Measurements from ENCODE around the gene CLDN14.

Gene CLDN14

DNA sequence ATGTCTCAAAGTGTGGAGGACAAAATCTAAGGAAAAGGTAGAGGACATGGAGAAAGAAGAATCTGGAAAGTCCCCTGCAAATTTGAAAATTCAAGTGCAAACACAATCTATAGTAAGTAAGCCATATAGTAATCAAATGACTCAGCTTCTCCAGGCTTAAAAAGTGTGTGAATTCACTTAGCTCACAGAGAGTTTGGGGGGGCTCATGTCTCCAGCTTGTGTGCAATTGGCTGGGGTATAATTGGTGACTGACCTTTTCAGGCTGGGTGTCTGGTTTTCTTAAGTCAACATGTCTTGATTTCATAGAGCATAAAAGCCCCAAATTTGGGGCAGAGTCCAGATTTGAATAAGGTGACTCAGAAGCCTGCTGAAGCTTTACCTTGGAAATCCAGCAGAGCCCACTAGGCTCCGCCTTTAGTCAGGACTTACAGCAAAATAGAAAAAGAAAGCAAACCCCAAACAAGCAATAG, 8.6 kb downstream of the CLDN14 start:
- DNase-seq (ENCODE audit: low read depth in 2 of 2): no peak

- no peak for DNase-seq (ENCODE audit: low read depth in 2 of 2)
These were observed 9.6 kb downstream of the CLDN14 start for GRCh38 chr21:36470294-36470693.

GRCh38 chr21:36466061-36466511, 13.8 kb downstream of the CLDN14 start:
- no peak for DNase-seq (ENCODE audit: low read depth in 2 of 2)

- no peak for DNase-seq (ENCODE audit: low read depth in 2 of 2)
These were observed 14.4 kb downstream of the CLDN14 start for GRCh38 chr21:36465478-36465877.

DNA sequence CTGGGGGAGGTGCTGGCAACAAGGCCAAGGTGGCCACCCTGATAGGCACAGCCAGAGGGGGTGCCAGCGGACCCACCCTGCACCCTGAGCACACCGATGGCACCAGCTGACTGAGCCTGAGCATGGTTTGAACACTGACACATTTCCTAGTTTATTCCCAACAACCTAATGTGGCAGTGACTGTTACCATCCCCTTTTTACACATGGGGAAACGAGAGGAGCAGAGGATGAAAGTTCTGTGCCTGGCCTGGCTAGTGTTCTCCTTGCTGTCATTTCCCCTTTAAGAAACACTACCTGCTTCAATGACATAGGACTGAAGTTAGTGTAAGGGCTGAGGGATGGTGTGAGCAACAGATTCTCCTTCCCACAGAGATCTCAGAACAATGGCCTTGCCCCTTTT, 15.3 kb downstream of the CLDN14 start:
- DNase-seq (ENCODE audit: low read depth in 2 of 2): no peak

- no peak for DNase-seq (ENCODE audit: low read depth in 2 of 2)
These were observed 15.9 kb downstream of the CLDN14 start for GRCh38 chr21:36463991-36464390.

DNA sequence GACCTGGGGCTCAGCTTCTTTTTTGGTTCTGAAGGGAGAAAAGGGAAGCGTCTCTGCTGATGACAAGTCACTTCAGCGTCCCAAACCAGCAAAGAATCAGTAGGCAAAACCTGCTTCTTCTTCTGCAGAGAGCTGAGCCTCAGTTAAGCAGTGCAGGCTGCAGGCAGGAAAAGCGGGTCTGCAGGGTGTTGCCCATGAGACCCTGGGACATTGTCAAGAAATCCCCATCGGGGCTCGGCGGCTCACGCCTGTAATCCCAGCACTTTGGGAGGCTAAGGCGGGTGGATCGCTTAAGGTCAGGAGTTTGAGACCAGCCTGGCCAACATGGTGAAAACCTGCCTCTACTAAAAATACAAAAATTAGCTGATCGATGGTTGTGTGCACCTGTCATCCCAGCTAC, 16.7 kb downstream of the CLDN14 start:
- DNase-seq (ENCODE audit: low read depth in 2 of 2): no peak

- DNase-seq (ENCODE audit: low read depth in 2 of 2): no peak
These were observed 17.9 kb downstream of the CLDN14 start for GRCh38 chr21:36461918-36462486.

DNA sequence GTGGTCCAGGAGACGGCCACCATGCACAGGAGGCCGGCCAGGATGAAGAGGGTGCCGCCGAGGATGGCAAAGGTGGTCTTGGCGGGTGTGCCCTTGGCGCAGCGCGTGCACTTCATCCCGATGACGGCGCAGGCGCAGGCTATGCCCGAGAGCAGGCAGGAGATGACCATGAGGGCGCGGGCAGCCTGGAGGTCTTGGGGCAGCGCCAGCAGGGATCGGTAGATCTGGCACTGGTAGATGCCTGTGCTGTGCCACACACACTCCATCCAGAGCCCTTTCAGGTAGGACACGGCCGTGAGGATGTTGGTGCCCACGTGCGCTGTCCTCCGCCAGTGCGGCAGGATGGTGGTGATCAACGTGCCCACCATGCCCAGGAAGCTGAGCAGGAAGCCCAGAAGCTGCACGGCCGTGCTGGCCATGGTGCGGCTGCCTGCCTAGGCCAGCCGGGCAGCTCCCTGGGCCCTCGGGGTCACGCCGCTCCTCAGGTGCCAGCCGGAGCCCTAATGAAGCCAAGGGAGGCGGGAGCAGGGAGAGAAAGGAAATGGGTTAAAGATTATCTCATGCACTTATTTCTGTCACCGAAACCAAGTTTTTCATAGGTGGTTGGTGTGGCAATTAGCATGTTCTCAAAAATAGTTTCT, 18.5 kb downstream of the CLDN14 start:
- DNase-seq (ENCODE audit: low read depth in 2 of 2): no peak

DNA sequence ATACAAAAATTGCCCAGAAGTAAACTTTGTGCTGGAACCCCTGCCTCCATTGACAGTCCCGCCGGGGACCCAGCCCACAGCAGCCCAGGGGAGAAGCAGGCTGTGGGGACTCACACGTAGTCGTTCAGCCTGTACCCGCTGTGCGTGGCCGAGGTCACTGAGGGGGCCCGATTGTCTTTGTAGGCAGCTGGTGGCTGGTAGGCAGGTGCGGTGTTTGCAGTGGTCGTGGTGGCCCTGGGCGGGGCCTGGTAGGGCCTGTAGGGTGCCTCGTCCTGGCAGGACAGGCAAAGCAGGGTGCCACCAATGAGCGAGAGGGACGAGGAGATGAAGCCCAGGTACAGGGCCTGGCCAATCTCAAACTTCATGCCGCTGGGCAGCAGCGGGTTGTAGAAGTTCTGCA, 19.1 kb downstream of the CLDN14 start:
- no peak for DNase-seq (ENCODE audit: low read depth in 2 of 2)

DNA sequence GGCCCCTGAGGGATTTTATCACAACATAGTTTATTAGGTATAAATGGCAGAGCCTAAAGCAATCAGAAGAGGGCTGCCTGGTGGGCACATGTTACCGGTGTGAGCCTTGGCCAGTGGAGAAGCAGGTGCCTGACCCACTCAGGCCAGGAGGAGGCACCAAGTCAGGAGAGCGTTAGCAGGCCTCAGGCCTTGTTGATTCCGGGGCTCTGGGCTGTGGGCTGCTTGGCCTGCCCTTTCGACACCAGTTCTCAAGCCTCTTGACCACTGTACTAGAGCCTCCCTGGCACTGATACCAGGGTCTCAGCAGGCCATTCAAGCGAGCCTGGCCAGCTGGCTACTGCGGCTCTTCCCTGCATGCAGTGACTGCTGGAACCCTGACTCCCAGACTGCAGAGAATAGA, 20.8 kb downstream of the CLDN14 start:
- no peak for DNase-seq (ENCODE audit: low read depth in 2 of 2)

DNA sequence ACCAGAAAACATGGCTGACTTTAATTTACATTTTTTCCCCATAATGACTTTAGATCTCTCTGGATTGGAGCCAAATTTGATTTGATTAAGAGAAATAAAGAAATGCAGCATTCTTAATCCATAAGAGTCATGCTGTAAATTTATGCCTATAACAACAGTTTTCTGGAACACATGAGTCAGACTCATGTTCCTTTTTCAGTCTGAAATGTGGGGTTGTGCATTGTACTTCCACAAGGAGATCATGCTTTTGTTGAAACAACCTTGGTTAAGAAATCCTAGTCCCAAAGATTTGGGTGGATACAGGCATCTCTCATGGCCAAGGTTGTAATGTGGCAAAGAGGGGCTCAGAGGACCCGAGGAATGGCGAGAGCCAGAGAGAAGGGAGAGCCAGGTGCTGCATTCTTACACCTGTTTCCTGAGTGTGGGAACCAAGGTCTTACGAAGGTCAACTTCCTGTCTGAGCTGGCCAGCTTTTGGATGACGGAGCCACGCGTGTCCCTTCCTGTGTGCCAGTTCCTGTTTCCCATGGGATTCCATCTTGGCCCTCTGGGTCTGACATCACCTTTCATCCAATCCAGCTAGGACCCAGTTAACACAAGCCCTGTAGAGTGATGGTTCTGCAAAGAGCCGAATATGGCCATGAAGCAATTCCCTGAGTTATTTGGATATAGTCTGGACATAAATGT, 23.1 kb downstream of the CLDN14 start:
- DNase-seq (ENCODE audit: low read depth in 2 of 2): no peak

- DNase-seq (ENCODE audit: low read depth in 2 of 2): no peak
These were observed 25.2 kb downstream of the CLDN14 start for GRCh38 chr21:36454706-36455105.

DNA sequence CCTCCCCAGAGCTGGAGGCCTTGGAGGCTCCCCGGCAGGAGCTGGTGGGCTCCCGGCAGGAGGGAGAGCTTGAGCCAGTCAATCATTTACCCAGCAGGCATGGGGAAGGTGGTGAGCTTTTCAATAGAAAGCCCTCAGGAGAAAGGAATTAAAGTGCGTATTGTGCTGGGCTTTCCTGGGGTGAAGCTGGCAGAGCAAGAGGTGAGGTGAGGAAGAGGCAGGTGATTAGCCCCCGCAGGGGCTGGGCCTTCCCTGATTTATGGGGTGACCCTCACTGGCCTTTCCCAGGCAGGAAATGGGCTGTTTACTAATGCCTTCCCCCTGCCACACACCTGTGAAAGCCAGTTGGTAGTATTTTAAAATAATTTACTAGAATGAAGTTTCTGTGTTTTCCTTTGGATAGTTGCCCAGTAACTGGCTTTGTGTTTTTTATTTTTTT, 25.8 kb downstream of the CLDN14 start:
- DNase-seq (ENCODE audit: low read depth in 2 of 2): no peak

- no peak for DNase-seq (ENCODE audit: low read depth in 2 of 2)
These were observed 27.6 kb downstream of the CLDN14 start for GRCh38 chr21:36452281-36452825.

- DNase-seq (ENCODE audit: low read depth in 2 of 2): no peak
These were observed 28.4 kb downstream of the CLDN14 start for GRCh38 chr21:36451506-36451905.

- no peak for DNase-seq (ENCODE audit: low read depth in 2 of 2)
These were observed 29.4 kb downstream of the CLDN14 start for GRCh38 chr21:36450511-36450910.

- no peak for DNase-seq (ENCODE audit: low read depth in 2 of 2)
These were observed 33.6 kb downstream of the CLDN14 start for GRCh38 chr21:36446301-36446700.

GRCh38 chr21:36441715-36442114, 38.2 kb downstream of the CLDN14 start:
- DNase-seq (ENCODE audit: low read depth in 2 of 2): no peak

GRCh38 chr21:36437745-36438128, 42.2 kb downstream of the CLDN14 start:
- DNase-seq (ENCODE audit: low read depth in 2 of 2): no peak

DNA sequence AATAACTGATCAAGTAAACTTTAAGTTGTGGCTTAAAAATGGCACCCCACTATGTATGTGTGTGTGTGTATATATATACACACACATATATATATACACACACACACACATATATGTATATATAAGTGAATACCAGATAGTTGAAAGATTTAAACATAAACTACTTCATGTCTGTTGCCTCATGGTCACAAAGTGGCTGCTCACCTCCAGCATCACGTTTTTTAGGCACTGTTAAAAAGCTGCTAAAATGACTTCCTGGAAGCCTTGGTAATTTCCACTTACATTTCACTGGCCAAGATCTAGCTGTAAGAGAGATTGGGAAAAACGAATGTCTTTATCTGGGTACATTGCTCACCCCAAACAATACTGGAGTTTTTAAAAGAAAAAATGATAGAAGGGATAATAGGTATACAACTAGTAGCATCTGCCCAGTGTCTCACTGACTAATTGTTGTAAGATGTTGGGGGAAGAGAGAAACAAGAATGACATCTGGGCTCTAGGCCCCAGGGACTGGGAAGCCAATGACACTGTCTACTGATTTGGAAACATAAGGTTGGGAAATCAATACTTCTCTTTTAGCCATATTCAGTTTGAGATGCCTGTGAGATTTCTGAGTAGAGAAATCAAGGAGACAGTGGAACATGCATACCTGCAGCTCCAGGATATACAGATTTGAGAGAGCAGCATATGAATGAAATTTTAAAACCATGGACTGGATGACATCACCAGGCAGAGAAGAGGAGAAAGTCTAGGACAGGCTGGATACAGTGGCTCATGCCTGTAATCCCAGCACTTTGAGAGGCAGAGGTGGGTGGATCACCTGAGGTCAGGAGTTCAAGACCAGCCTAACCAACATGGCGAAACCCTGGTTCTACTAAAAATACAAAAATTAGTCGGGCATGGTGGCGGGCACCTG, 42.8 kb downstream of the CLDN14 start:
- DNase-seq (ENCODE audit: low read depth in 2 of 2): no peak

DNA sequence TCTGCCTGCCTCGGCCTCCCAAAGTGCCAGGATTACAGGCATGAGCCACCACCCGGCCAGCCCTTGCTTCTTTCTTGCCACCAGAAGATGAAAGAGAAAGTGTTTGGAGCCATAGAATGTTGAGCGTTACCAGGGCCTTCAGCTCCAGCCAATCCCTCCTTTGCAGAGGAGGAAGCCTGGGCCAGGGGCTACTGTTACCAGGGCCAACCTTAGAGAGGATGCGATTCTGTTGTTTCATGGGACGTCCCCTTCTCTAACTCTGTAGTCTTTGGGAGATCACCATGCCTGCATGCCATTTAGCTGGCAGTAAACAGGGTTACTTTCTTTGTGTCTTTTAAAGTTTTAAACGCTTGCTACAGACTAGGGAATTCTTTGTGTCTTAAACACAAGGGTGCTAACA, 45.8 kb downstream of the CLDN14 start:
- no peak for DNase-seq (ENCODE audit: low read depth in 2 of 2)

Measured in stimulated activated CD4-positive, alpha-beta T cell treated with anti-CD3 and anti-CD28 coated beads, Interleukin-1b, Interleukin-23, amount 100 ng/mL, for 4 hours (primary cell).